Endodermal cell (in vitro differentiated cells): ENCODE results near the gene POU6F2. TPM values are rescaled to one million over a fixed set of nuclear protein-coding genes. Genes with fewer than 3 reads are reported as not detected.

Experiments used
- DNase-seq: peaks from one replicate; pipeline ENCODE4 v3.0.0-alpha.2; 2017
- H3K27ac ChIP-seq: 2 replicates; pipeline ENCODE4 v1.5.1; 2013; ENCODE audit warnings: mild to moderate bottlenecking, low read depth, low read length, moderate library complexity
- H3K27me3 ChIP-seq: 2 replicates; pipeline ENCODE4 v1.6.1; 2013; ENCODE audit warnings: mild to moderate bottlenecking, low read length, moderate library complexity; ENCODE audit not compliant: insufficient read depth, control insufficient read depth, poor library complexity, severe bottlenecking
- H3K36me3 ChIP-seq: 2 replicates; pipeline ENCODE4 v1.7.0; 2013; ENCODE audit warnings: mild to moderate bottlenecking, low read length, moderate library complexity; ENCODE audit not compliant: control insufficient read depth, insufficient read depth
- H3K4me1 ChIP-seq: one replicate; pipeline ENCODE4 v1.7.0; 2013; ENCODE audit warnings: low read length; ENCODE audit not compliant: control insufficient read depth, insufficient read depth
- H3K4me3 ChIP-seq: 2 replicates; pipeline ENCODE4 v1.5.1; 2013; ENCODE audit warnings: mild to moderate bottlenecking, low read length, moderate library complexity
- H3K9ac ChIP-seq: 2 replicates; pipeline ENCODE4 v1.6.1; 2013; ENCODE audit warnings: mild to moderate bottlenecking, low read length, moderate library complexity; ENCODE audit not compliant: poor library complexity, severe bottlenecking; ENCODE audit errors: extremely low read depth
- H3K9me3 ChIP-seq: 2 replicates; pipeline ENCODE4 v1.6.1; 2013; ENCODE audit warnings: mild to moderate bottlenecking, low read length, moderate library complexity; ENCODE audit not compliant: control insufficient read depth
- H3K27ac Mint-ChIP-seq: 2 replicates; pipeline ENCODE4 v1.8.0; 2020; ENCODE audit warnings: mixed read lengths
- H3K27me3 Mint-ChIP-seq: 2 replicates; pipeline ENCODE4 v1.8.0; 2021; ENCODE audit warnings: mild to moderate bottlenecking, mixed read lengths; ENCODE audit not compliant: insufficient read depth
- H3K36me3 Mint-ChIP-seq: 2 replicates; pipeline ENCODE4 v1.8.0; 2020; ENCODE audit warnings: low read depth, mixed read lengths
- H3K4me1 Mint-ChIP-seq: 2 replicates; pipeline ENCODE4 v1.8.0; 2020; ENCODE audit warnings: mixed read lengths
- H3K4me3 Mint-ChIP-seq: 2 replicates; pipeline ENCODE4 v1.8.0; 2020; ENCODE audit warnings: mild to moderate bottlenecking, moderate library complexity, mixed read lengths
- H3K9me3 Mint-ChIP-seq: 2 replicates; pipeline ENCODE4 v1.8.0; 2020; ENCODE audit warnings: mild to moderate bottlenecking, mixed read lengths
- WGBS, 2 experiments: methylation state at CpG; one replicate each; pipeline versions ENCODE4 v1.1.5 to v1.1.7; 2013; ENCODE audit warnings: missing lambda C conversion rate in 2 of 2, mixed read lengths in 1 of 2; ENCODE audit not compliant: insufficient coverage in 1 of 2, insufficient read length in 1 of 2; 5-methylcytosine and 5-hydroxymethylcytosine counted together
- total RNA-seq, 2 donors: library from RNA; stranded (reverse); fragmentation: NEBNext Ultra II Directional in 1 of 2; extraction: Animal tissue kit (Norgen Biotek cat#: 25700) in 1 of 2; gene quantifications; 2 replicates in 1 of 2; 3 replicates in 1 of 2; pipeline ENCODE4 v1.2.1, GENCODE V29; 2021
- TF ChIP-seq, protein P1 (sequence below): fragments of 200-600 bp; sonication (generic); conservative IDR thresholded peaks from 2 replicates; pipeline ENCODE4 v1.5.0; 2021; ENCODE audit warnings: antibody characterized with exemption, mild to moderate bottlenecking

Gene POU6F2
- total RNA-seq, 2 donors from 2014 or later, result 6.0 to 10.0 TPM

DNA sequence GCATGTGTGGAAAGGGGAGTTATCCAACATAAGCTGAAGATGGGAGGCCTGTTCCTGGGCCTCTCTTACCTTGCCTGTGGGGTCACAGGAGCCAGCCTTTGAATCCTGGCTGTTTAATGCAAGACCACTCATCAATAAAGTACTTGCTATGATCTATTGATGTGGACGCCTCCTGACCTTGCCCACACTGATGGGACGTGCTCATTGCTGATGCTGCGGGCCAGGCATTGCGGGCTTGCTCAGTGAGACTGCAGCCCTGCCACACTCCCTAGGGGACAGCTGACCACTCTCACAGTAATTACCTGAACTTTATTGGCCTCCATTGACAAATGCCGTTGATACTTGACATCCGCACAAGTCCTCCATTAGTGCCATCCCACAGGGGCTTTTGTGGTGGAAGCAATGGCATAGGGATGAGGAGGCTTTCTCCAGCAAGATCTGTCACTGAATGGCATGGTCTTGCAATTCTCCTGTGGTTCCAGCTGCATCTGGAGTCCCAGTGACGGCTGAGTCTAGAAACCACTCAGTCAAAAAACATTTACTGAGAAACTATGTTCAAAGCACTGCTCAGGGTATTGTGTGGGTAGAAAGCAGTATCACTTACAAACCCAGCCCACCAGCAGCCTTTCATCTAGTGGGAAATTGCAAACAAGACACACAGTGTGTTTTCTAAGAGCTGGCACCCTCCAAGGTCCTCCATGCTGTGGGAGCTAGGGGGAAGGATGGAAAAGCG, 453.4 kb downstream of the POU6F2 start:
- H3K4me1 ChIP-seq, result no peaks in the 10 kb centered on the region
- Mint-ChIP-seq H3K36me3 (peaks cover 10% of the 10 kb centered on the region), H3K27ac (no peak overlapping the region), H3K9me3 (peaks cover 6% of the 10 kb centered on the region), H3K4me1 (peaks cover 6% of the 10 kb centered on the region), H3K4me3 (no peak overlapping the region), H3K27me3 (no peaks in the 10 kb centered on the region)
- no peaks in the 10 kb centered on the region for H3K9me3 ChIP-seq
- no peaks in the 10 kb centered on the region for H3K36me3 ChIP-seq
- H3K4me3 ChIP-seq, result no peak overlapping the region
- DNase-seq, result no peak
- 92 to 93% methylated on average over 5 to 8 of the region's 8 CpGs for WGBS, 2 experiments
- TF ChIP-seq, protein P1, sequence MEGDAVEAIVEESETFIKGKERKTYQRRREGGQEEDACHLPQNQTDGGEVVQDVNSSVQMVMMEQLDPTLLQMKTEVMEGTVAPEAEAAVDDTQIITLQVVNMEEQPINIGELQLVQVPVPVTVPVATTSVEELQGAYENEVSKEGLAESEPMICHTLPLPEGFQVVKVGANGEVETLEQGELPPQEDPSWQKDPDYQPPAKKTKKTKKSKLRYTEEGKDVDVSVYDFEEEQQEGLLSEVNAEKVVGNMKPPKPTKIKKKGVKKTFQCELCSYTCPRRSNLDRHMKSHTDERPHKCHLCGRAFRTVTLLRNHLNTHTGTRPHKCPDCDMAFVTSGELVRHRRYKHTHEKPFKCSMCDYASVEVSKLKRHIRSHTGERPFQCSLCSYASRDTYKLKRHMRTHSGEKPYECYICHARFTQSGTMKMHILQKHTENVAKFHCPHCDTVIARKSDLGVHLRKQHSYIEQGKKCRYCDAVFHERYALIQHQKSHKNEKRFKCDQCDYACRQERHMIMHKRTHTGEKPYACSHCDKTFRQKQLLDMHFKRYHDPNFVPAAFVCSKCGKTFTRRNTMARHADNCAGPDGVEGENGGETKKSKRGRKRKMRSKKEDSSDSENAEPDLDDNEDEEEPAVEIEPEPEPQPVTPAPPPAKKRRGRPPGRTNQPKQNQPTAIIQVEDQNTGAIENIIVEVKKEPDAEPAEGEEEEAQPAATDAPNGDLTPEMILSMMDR, result no peak
- H3K27ac ChIP-seq, result no peak overlapping the region
- H3K9ac ChIP-seq, result no peak overlapping the region
- H3K27me3 ChIP-seq, result no peaks in the 10 kb centered on the region

DNA sequence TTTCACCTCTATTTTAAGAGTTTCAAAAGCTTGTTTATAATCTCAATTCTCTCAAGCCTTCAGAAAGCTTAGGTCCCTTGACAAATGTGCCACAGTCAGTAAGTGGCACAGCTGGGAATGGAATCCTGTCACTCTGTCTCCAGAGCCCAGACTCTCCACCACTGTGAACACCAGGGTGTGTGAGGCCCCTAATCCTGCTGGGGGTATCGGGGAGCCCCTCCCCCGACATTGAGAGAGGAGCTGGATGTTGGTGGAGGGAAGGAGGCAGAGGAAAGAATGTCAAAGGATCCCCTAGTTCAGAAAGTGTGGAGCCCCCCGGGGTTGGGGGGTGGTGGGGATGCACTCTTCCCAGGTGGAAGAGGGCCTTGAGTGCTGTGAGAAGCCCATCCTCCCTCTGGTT, 454.7 kb downstream of the POU6F2 start:
- Histone ChIP-seq H3K36me3 (no peaks in the 10 kb centered on the region), H3K27me3 (no peaks in the 10 kb centered on the region), H3K27ac (no peak overlapping the region), H3K9ac (no peak overlapping the region), H3K9me3 (no peaks in the 10 kb centered on the region), H3K4me1 (no peaks in the 10 kb centered on the region), H3K4me3 (no peak overlapping the region)
- WGBS, 2 experiments, result 82 to 92% methylated on average over 2 to 3 of the region's 3 CpGs
- Mint-ChIP-seq H3K4me3 (no peak overlapping the region), H3K4me1 (peaks cover 6% of the 10 kb centered on the region), H3K27ac (no peak overlapping the region), H3K9me3 (peaks cover 7% of the 10 kb centered on the region), H3K27me3 (no peaks in the 10 kb centered on the region), H3K36me3 (peaks cover 10% of the 10 kb centered on the region)
- no peak for DNase-seq
- TF ChIP-seq, protein P1, result no peak

DNA sequence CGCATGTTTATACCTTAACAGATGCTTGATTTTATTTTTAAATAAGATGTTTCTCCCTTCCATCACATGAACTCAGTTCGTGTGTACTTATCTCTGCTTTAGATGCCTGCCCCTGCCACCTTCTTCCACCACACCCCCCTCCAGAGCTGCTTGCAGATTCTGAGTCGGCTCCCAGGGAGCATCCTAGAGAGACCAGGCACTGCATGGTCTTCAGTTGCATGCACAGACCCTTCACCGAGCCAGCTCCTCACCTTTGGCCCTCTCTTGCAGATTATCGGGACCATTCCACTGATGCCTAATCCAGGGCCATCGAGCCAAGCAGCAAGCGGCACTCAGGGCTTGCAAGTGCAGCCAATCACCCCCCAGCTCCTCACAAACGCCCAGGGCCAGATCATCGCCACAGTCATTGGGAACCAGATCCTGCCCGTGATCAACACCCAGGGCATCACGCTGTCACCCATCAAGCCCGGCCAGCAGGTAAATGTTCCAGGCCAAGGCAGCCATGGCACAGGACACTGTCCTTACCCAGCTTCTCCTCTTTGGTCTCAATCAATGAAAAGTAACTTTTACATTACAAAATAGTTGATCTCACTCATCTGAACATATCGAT, 455.2 kb downstream of the POU6F2 start:
- Histone ChIP-seq H3K4me3 (no peak overlapping the region), H3K9ac (no peak overlapping the region), H3K9me3 (no peaks in the 10 kb centered on the region), H3K36me3 (no peaks in the 10 kb centered on the region), H3K27ac (no peak overlapping the region), H3K27me3 (no peaks in the 10 kb centered on the region), H3K4me1 (no peaks in the 10 kb centered on the region)
- Mint-ChIP-seq H3K27me3 (no peaks in the 10 kb centered on the region), H3K9me3 (peaks cover 7% of the 10 kb centered on the region), H3K36me3 (peaks cover 10% of the 10 kb centered on the region), H3K4me3 (no peak overlapping the region), H3K27ac (no peak overlapping the region), H3K4me1 (peaks cover 6% of the 10 kb centered on the region)
- 88 to 95% methylated on average over 7 to 12 of the region's 13 CpGs for WGBS, 2 experiments
- TF ChIP-seq, protein P1, result no peak
- DNase-seq, result no peak
